Adipocyte (in vitro differentiated cells): ENCODE data around the gene RPS6KC1.
A peak's percentile ranks its signal among the peaks of the same experiment; 100 is the strongest.

ENCODE experiments used
- DNase-seq: peaks from one replicate; pipeline ENCODE4 v3.0.0-alpha.2; 2015; ENCODE audit warnings: low read depth
- H3K27me3 ChIP-seq: replicated peaks from 2 replicates; pipeline ENCODE4 v1.7.0; 2013; ENCODE audit warnings: mild to moderate bottlenecking, low read length, moderate library complexity; ENCODE audit not compliant: control insufficient read depth, insufficient read depth
- H3K36me3 ChIP-seq: 2 replicates; pipeline ENCODE4 v1.7.0; 2013; ENCODE audit warnings: low read length, mild to moderate bottlenecking, moderate library complexity; ENCODE audit not compliant: control insufficient read depth, insufficient read depth, severe bottlenecking
- H3K4me1 ChIP-seq: 2 replicates; pipeline ENCODE4 v1.7.0; 2013; ENCODE audit warnings: mild to moderate bottlenecking, low read length, moderate library complexity; ENCODE audit not compliant: control insufficient read depth, insufficient read depth
- H3K4me3 ChIP-seq: 2 replicates; pipeline ENCODE4 v1.7.0; 2013; ENCODE audit warnings: mild to moderate bottlenecking, low read length, moderate library complexity
- H3K9ac ChIP-seq: 2 replicates; pipeline ENCODE4 v1.7.0; 2013; ENCODE audit warnings: mild to moderate bottlenecking, low read length, moderate library complexity
- H3K9me3 ChIP-seq: 2 replicates; pipeline ENCODE4 v1.7.0; 2013; ENCODE audit warnings: mild to moderate bottlenecking, low read length, moderate library complexity; ENCODE audit not compliant: control insufficient read depth

The RPS6KC1 gene

DNA sequence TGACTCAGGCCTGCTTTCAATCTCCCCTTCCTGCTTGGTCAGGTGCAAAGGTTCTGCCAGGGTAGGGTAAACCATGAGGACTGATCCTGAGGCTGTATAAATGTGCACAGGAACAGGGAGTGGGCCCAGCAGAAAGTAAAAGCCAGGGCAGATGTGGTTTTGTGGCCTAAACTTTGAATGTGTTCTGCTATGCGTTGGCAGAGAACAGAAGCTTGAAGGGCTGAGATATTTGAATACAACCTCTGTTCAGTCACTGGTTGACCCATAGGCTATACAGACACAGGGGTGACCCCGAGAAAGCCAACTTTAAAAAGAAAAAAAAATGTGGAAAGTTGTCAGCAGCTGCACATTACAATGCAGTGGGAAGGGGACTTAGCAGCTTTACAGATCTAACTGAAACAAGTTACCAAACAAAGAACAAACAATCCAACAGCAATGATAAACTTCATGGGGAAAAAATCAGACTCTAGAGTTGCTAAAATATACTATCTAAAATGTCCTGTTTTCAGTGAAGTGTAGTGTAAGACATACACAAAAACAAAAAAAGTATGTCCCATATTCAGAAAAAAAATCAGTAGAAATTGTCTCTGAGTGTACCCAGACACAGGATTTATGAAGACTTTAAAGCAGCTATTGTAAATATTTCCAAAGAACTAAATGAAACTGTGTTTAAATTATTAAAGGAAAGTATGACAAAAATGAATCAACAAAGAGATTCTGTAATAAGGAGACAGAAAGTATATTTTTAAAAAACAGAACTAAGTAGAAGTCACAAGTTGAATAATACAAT lies 216.1 kb downstream of the RPS6KC1 start:
- H3K4me3 ChIP-seq = no peak overlapping the region

DNA sequence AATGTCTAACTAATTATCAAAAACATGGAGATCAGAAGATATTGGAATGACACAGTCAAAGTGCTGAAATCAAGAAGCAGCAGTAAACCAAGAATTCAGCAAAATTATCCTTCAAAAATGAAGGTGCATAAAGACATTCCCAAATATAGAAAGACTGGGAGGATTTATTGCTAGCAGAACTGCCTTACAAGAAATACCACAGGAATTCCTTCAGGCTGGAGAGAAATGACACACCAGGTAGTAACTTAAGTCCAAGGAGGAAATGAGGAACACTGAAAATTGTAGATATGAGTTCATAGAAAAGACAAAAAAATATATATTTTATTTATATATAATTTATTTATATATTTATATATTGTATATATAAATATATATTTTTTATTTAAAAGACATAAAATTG lies 217.2 kb downstream of the RPS6KC1 start:
- no peak for DNase-seq
- no peaks in the 10 kb centered on the region for H3K9me3 ChIP-seq
- no peak overlapping the region for H3K4me3 ChIP-seq
- no peak overlapping the region for H3K9ac ChIP-seq
- no peaks in the 10 kb centered on the region for H3K4me1 ChIP-seq
- H3K27me3 ChIP-seq = no peaks in the 10 kb centered on the region
- H3K36me3 ChIP-seq = peaks cover 4% of the 10 kb centered on the region

More for the DNA sequence above, 216.1 kb downstream of the RPS6KC1 start:
- Histone ChIP-seq H3K9ac (no peak overlapping the region), H3K4me1 (no peaks in the 10 kb centered on the region), H3K27me3 (no peaks in the 10 kb centered on the region), H3K9me3 (no peaks in the 10 kb centered on the region), H3K36me3 (peaks cover 8% of the 10 kb centered on the region)
- DNase-seq = no peak

DNA sequence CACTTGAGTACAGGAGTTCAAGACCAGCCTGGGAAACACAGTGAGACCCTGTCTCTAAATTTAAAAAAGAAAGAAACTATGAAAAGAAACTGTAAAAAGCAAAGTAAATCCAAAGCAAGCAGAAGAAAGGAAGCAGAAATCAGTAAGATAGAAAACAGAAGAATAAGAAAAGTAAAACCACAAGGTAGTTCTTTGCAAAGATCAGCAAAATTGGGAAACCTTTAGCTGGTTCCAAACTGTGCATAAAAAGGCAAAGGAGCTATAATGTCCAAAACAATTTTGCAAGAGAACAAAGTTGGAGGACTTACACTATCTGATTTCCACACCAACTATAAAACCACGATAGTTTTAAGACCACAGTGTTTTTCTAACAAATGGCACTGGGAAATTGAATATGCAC lies 218.8 kb downstream of the RPS6KC1 start:
- no peaks in the 10 kb centered on the region for H3K4me1 ChIP-seq
- no peaks in the 10 kb centered on the region for H3K9me3 ChIP-seq
- no peak overlapping the region for H3K9ac ChIP-seq
- DNase-seq = no peak
- no peaks in the 10 kb centered on the region for H3K27me3 ChIP-seq
- H3K36me3 ChIP-seq = peaks cover 17% of the 10 kb centered on the region
- no peak overlapping the region for H3K4me3 ChIP-seq

DNA sequence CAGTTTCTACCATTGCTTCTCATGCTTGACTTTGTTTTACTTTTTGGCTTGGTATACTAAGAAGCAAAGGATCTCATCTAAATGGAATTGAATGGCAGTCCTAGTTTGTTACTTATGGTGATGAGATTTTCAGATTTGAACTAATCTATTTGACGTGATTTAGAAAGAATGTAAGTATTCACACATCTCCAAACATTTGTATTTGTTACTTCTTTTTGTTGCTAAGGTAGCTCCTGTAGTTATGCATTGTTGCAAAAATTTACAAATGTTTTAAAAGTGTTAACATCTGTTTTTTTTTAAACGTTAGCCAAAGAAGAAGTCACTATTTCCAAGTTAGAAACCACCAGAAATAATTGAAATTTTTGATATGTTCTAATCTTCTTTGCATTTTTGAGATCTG lies 222.5 kb downstream of the RPS6KC1 start:
- Histone ChIP-seq H3K9me3 (no peaks in the 10 kb centered on the region), H3K9ac (no peak overlapping the region), H3K36me3 (peaks cover 19% of the 10 kb centered on the region), H3K4me1 (no peaks in the 10 kb centered on the region), H3K4me3 (no peak overlapping the region), H3K27me3 (no peaks in the 10 kb centered on the region)
- DNase-seq = no peak

DNA sequence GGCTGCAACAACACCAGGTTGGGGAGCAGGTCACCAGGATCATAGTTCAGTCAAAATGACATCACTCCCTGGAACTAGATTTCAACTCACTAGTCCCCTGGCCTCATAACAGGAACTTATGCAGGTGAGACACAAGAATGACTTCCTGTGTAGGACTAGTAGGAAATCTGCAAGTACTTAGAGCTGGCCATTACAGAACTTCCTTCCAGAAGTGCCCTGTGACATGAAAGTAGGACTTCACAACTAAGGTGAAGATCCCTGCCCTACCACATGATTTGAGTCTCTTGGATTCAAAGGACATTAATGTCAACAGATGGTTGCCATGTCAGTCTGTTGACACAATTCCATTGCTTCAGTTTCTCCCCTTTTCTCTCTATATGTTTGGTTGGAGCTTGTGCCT lies 223.1 kb downstream of the RPS6KC1 start:
- H3K9ac ChIP-seq = no peak overlapping the region
- H3K4me1 ChIP-seq = no peaks in the 10 kb centered on the region
- no peak overlapping the region for H3K4me3 ChIP-seq
- H3K36me3 ChIP-seq = peaks cover 19% of the 10 kb centered on the region
- DNase-seq = no peak
- no peaks in the 10 kb centered on the region for H3K27me3 ChIP-seq
- no peaks in the 10 kb centered on the region for H3K9me3 ChIP-seq

DNA sequence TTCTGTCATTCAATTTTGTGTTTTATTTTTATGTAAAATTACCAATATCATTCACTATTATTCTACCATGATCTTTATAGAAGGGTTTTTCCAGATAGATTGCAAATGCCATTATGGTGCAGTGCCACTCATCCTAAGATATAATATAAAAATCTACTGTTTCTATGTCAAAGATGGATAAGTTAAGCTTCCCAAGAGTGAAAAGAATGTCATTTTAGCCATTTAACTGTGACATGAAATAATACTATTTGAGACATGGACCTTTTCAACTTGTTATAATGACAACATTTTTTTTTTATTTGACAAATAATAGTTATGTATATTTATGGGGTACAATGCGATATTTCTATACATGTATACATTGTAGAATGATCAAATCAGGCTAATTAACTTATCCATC lies 224.3 kb downstream of the RPS6KC1 start:
- DNase-seq = no peak
- no peaks in the 10 kb centered on the region for H3K9me3 ChIP-seq
- peaks cover 19% of the 10 kb centered on the region for H3K36me3 ChIP-seq
- no peak overlapping the region for H3K4me3 ChIP-seq
- H3K4me1 ChIP-seq = no peaks in the 10 kb centered on the region
- H3K27me3 ChIP-seq = no peaks in the 10 kb centered on the region
- H3K9ac ChIP-seq = no peak overlapping the region

DNA sequence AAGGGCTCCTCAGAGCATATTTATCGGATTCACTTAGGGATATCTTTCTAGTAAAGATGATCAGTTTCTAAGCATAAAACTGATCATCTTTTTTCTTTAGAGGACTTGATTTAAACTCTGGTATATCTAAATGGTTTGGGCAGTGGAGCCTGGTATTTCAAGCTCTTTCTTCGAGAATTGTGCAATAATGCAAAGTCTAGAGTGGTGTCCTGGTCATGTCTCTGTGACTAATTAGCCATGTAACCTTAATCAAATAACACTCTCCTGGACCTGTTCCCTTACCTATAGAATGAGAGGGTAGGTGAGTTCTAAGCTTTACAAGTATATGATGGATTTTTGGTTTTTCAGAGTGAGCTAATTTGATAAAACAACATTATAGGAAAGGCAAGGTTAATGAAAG lies 225.2 kb downstream of the RPS6KC1 start:
- no peaks in the 10 kb centered on the region for H3K27me3 ChIP-seq
- no peak for DNase-seq
- no peaks in the 10 kb centered on the region for H3K9me3 ChIP-seq
- H3K36me3 ChIP-seq = peaks cover 19% of the 10 kb centered on the region
- H3K4me1 ChIP-seq = no peaks in the 10 kb centered on the region
- no peak overlapping the region for H3K4me3 ChIP-seq
- no peak overlapping the region for H3K9ac ChIP-seq

DNA sequence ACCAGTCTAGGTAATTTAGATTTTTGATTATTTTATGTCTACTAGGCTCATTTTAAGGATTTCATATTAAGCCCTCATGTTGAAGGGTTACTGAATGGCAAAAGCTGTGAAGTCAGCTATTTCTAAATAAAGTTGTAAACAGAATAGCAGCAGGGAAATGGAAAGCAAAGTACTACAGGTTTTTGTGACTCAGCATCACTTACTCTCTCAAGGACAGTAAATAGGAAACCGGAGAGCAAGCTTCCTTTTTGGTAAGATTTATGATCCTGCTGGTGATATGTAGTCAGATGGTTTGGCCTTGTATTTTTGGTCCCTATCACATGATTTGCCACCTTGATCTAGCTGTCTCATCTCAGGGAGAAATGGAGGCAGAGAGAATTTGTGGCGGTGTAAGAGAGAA lies 226.0 kb downstream of the RPS6KC1 start:
- peaks cover 19% of the 10 kb centered on the region for H3K36me3 ChIP-seq
- no peak overlapping the region for H3K9ac ChIP-seq
- H3K4me1 ChIP-seq = no peaks in the 10 kb centered on the region
- DNase-seq = no peak
- no peaks in the 10 kb centered on the region for H3K27me3 ChIP-seq
- H3K4me3 ChIP-seq = no peak overlapping the region
- H3K9me3 ChIP-seq = no peaks in the 10 kb centered on the region

DNA sequence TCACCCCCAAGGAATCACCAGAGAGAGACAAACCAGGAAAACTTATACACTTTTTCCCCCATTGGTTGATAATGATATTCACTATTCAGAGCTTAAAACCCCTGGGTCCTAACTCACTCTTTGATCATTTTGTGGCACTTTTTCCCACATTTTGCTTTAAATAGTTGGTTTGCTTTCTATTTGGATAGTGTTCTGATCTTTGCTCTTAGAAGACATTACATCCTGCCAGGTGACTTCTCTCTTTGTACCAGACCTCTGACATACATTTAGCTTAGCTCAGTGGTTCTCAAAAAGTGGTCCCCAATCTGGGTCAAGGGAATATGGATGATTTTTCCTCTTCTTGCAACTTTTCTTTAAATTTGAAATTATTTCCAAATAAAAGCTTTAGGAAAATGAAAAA lies 228.4 kb downstream of the RPS6KC1 start:
- DNase-seq = no peak
- Histone ChIP-seq H3K4me1 (no peaks in the 10 kb centered on the region), H3K9me3 (no peaks in the 10 kb centered on the region), H3K9ac (no peak overlapping the region), H3K36me3 (peaks cover 5% of the 10 kb centered on the region), H3K27me3 (no peaks in the 10 kb centered on the region), H3K4me3 (no peak overlapping the region)

GRCh38 chr1:213281640-213282301 lies 230.7 kb downstream of the RPS6KC1 start:
- no peak overlapping the region for H3K4me3 ChIP-seq
- H3K9ac ChIP-seq = no peak overlapping the region
- H3K9me3 ChIP-seq = peaks cover 3% of the 10 kb centered on the region
- H3K36me3 ChIP-seq = no peaks in the 10 kb centered on the region
- DNase-seq = no peak
- H3K27me3 ChIP-seq = no peaks in the 10 kb centered on the region
- H3K4me1 ChIP-seq = peaks cover 7% of the 10 kb centered on the region

DNA sequence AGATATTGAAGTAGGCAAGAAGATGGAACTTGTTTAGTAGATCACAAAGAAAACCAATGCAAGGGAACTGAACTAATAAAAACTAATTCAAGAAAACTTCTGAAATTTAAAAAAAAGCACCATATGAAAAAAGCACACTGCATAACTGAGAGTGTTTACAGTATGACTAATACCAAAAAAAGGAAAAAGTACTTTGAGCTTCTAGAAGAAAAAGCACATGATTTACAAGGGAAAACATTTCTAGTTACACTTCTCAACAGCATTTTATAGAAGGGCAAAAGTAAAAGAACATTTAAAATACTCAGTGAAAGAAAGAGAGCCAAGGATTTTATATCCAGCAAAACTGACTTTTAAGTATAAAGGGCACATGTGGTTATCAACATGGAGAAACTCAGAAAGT lies 233.6 kb downstream of the RPS6KC1 start:
- Histone ChIP-seq H3K4me1 (peaks cover 7% of the 10 kb centered on the region), H3K36me3 (no peaks in the 10 kb centered on the region), H3K4me3 (no peak overlapping the region), H3K27me3 (no peaks in the 10 kb centered on the region), H3K9ac (no peak overlapping the region), H3K9me3 (peaks cover 3% of the 10 kb centered on the region)
- DNase-seq = peak; percentile 54
